ENCODE measurements around the gene ARF3.

ARF3 gene

GRCh38 chr12:48954841-48955501 lies 2.3 kb downstream of the ARF3 start:
- no peak overlapping the region for H3K4me3 ChIP-seq (ENCODE audit: control insufficient read depth, low read depth, low read length)
- no peak for DNase-seq (ENCODE audit: low read depth)
- TF ChIP-seq CTCF (conservative IDR thresholded peaks at IDR 0.05; ENCODE audit: control insufficient read depth, insufficient read depth, low read depth, low read length): no peak

GRCh38 chr12:48954061-48954460 lies 3.2 kb downstream of the ARF3 start:
- DNase-seq (ENCODE audit: low read depth): no peak
- no peak overlapping the region for H3K4me3 ChIP-seq (ENCODE audit: control insufficient read depth, low read depth, low read length)
- TF ChIP-seq CTCF (conservative IDR thresholded peaks at IDR 0.05; ENCODE audit: control insufficient read depth, insufficient read depth, low read depth, low read length): no peak

GRCh38 chr12:48952691-48953090 lies 4.6 kb downstream of the ARF3 start:
- H3K4me3 ChIP-seq (ENCODE audit: control insufficient read depth, low read depth, low read length): no peak overlapping the region
- DNase-seq (ENCODE audit: low read depth): no peak
- no peak for TF ChIP-seq CTCF (conservative IDR thresholded peaks at IDR 0.05; ENCODE audit: control insufficient read depth, insufficient read depth, low read depth, low read length)

GRCh38 chr12:48947727-48948126 lies 9.6 kb downstream of the ARF3 start:
- no peak for TF ChIP-seq CTCF (conservative IDR thresholded peaks at IDR 0.05; ENCODE audit: control insufficient read depth, insufficient read depth, low read depth, low read length)
- no peak for DNase-seq (ENCODE audit: low read depth)
- H3K4me3 ChIP-seq (ENCODE audit: control insufficient read depth, low read depth, low read length): no peak overlapping the region

- no peak for TF ChIP-seq CTCF (conservative IDR thresholded peaks at IDR 0.05; ENCODE audit: control insufficient read depth, insufficient read depth, low read depth, low read length)
- no peak overlapping the region for H3K4me3 ChIP-seq (ENCODE audit: control insufficient read depth, low read depth, low read length)
Measured at GRCh38 chr12:48946943-48947342, 10.3 kb downstream of the ARF3 start.

GRCh38 chr12:48946205-48946604 lies 11.1 kb downstream of the ARF3 start:
- no peak for DNase-seq (ENCODE audit: low read depth)
- TF ChIP-seq CTCF (conservative IDR thresholded peaks at IDR 0.05; ENCODE audit: control insufficient read depth, insufficient read depth, low read depth, low read length): no peak
- H3K4me3 ChIP-seq (ENCODE audit: control insufficient read depth, low read depth, low read length): no peak overlapping the region

More at GRCh38 chr12:48946943-48947342, 10.3 kb downstream of the ARF3 start:
- DNase-seq (ENCODE audit: low read depth): no peak

- TF ChIP-seq CTCF (conservative IDR thresholded peaks at IDR 0.05; ENCODE audit: control insufficient read depth, insufficient read depth, low read depth, low read length): no peak
- no peak for DNase-seq (ENCODE audit: low read depth)
- H3K4me3 ChIP-seq (ENCODE audit: control insufficient read depth, low read depth, low read length): no peak overlapping the region
Measured at GRCh38 chr12:48943221-48943620, 14.1 kb downstream of the ARF3 start.
